ENCODE measurements around the gene PRAMEF10.
A peak's percentile ranks its signal among the peaks of the same experiment; 100 is the strongest.
"Not testable (repeated sequence)": the region's sequence is repeated elsewhere in the genome, so short reads cannot be mapped to it uniquely, and the experiment has no call there.

PRAMEF10 gene

DNA sequence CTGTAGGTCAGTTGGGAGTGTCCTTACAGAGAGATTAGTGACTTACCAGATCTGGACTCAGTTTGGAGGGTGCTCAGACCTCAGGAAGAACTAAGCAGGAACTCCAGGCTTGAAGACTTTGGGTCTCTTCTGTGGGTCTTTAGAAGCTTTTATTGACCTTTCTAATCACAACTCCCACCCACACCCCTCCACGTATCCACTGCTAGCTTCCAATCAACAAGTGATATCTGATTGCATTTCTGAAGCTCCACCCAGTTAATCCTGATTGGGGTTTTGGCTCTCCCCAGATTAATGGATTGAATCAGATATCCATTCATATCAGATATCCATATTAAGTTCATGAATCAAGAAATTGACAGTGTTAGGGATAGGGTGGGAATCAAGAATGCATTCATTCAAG is at the start of gene PRAMEF10:
Gene PRAMEF10 (minus strand): TSS at position 101 of the 400 bp plus-strand sequence. CDS start 2,423 bp downstream, outside the sequence.
- not testable (repeated sequence) for DNase-seq

DNA sequence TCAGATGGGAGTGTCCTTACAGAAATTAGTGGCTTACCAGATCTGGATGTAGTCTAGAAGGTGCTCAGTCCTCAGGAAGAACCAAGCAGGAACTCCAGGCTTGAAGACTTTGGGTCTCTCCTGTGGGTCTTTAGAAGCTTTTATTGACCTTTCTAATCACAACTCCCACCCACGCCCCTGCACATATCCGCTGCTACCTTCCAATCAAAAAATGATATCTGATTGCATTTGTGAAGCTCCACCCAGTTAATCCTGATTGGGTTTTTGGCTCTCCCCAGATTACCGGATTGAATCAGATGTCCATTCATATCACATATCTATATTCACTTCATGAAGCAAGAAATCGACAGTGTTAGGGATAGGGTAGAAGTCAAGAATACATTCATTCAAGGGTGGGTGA is 49.4 kb upstream of the PRAMEF10 start, which contains the start of gene PRAMEF6:
Gene PRAMEF6 (minus strand): TSS at position 101 of the 400 bp plus-strand sequence. CDS start 5,062 bp downstream, outside the sequence.
- not testable (repeated sequence) for DNase-seq

GRCh38 chr1:12924368-12924767 is 26.3 kb upstream of the PRAMEF10 start:
- DNase-seq = not testable (repeated sequence)

- not testable (repeated sequence) for DNase-seq
Measured at GRCh38 chr1:12921749-12922148, 23.7 kb upstream of the PRAMEF10 start.

DNA sequence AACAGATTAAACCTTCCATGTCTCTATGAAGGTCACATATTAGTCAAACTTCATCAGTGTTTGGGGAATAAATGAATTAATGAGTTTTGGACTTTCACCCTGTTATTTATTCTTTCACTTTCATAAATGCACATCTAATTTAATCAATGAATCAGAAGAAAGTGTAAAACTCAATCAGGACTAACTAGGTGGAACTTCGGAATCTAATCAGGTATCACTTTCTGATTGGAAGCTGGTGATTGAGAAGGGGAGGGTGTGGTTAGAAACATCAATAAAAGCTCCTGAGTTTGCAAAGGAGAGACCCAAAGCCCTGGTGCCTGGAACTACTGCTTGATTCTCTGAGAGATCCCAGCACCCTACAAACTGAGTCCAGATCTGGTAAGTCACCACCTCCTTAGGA is 18.2 kb upstream of the PRAMEF10 start, which contains the start of gene PRAMEF7:
Gene PRAMEF7 (plus strand): TSS at position 301 of the 400 bp plus-strand sequence. CDS start 1,083 bp downstream, outside the sequence.
- DNase-seq = not testable (repeated sequence)

DNA sequence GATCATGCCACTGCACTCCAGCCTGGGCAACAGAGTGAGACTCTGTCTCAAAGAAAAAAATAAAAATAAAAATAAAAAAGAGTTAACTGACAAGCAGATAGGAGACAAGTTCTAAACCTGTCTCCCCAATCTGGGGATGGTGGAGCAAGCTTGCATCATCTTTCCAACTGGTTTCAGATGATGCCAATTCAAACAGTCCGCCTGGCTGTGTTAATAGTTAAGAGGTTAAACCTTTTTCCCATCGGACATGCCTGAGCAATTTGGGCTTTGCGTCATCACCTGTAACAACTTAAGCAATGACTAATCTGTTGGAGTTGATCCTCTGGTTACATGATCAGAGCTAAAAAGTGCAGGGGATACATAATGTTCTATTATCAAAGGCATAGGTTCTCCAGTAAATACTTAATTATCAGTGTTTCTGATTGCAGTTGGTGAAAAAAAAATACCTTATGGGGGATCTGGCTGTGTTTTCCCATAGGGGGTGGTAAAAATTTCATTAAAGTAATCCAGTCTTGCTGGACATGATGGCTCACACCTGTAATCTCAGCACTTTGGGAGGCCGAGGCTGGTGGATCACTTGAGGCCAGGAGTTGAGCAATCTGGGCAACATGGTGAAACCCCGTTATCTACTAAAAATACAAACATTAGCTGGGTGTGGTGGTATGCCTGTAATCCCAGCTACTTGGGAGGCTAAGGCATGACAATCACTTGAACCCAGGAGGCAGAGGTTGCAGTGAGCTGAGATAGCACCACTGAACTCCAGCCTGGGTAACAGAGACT is 5.9 kb upstream of the PRAMEF10 start:
- not testable (repeated sequence) for DNase-seq

DNA sequence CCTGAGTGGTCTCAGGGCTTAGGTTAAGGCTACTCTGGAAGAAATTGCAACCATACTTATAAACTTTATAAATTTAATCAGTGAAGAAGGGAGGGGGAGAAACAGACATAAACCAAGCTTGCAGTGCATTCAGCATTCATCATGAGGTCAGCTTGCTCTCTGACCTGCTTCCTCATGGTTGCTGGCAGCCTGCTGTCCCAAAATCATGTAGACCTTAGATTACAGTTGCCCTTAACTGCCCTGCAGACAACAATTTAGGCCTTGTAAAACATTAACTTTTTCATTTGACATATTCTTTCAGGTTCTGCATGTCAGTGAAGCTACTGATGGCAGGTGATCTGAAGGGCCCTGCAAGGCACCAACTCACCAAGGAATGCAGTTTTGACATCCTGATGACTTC is 1.1 kb upstream of the PRAMEF10 start:
- DNase-seq = not testable (repeated sequence)

DNA sequence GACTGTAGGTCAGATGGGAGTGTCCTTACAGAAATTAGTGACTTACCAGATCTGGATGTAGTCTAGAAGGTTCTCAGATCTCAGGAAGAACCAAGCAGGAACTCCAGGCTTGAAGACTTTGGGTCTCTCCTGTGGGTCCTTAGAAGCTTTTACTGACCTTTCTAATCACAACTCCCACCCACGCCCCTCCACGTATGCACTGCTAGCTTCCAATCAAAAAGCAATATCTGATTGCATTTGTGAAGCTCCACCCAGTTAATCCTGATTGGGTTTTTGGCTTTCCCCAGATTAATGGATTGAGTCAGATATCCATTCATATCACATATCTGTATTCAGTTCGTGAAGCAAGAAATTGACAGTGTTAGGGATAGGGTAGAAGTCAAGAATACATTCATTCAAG is 12.0 kb downstream of the PRAMEF10 start, which contains the start of gene PRAMEF4:
Gene PRAMEF4 (minus strand): TSS at position 101 of the 400 bp plus-strand sequence. CDS start 2,807 bp downstream, outside the sequence.
- DNase-seq = not testable (repeated sequence)

GRCh38 chr1:12878453-12878852 is 19.6 kb downstream of the PRAMEF10 start:
- not testable (repeated sequence) for DNase-seq

GRCh38 chr1:12863131-12863880 is 34.8 kb downstream of the PRAMEF10 start:
- DNase-seq = not testable (repeated sequence)

- DNase-seq = not testable (repeated sequence)
Measured at GRCh38 chr1:12856786-12857185, 41.3 kb downstream of the PRAMEF10 start, which contains the start of gene PRAMEF2. Gene PRAMEF2 (plus strand): TSS chr1:12857086. CDS start chr1:12859010, 1,924 bp downstream.

DNA sequence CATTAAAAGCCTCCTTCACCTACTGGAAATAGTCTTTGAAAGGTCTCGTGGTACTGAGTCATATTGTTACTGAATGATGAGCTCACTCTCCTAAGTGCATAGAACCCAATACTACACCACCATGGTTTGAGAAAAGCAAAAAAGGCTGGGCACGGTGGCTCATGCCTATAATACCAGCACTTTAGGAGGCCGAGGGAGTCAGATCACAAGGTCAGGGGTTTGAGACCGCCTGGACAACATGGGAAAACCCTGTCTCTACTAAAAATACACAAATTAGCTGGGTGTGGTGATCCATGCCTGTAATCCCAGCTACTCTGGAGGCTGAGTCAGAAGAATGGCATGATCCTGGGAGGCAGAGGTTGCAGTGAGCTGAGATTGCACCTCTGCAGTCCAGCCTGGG is 46.3 kb downstream of the PRAMEF10 start:
- peak; percentile 53 for DNase-seq

- DNase-seq = not testable (repeated sequence)
Measured at GRCh38 chr1:12848620-12849019, 49.5 kb downstream of the PRAMEF10 start, which contains the start of gene HNRNPCL1. Gene HNRNPCL1 (minus strand): TSS chr1:12848720. CDS start chr1:12848289, 431 bp downstream.

Measured in islet precursor cell (in vitro differentiated cells).